CD4-positive, CD25-positive, alpha-beta regulatory T cell (primary cell): Measurements from ENCODE around the gene TMEM37. TPM values are rescaled to one million over a fixed set of nuclear protein-coding genes. Genes with fewer than 3 reads are reported as not detected.

Source experiments
- ATAC-seq, 2 donors: fragments of 150-1000 bp; cut with Tn5 transposase; one replicate each; pipeline ENCODE4 v1.10.0; 2021; ENCODE audit warnings: low read depth in 2 of 2, moderate number of reproducible peaks in 2 of 2, moderate library complexity in 1 of 2
- DNase-seq, 3 donors: peaks; one replicate each; pipeline versions ENCODE4 v3.0.0 to v3.0.0-alpha.2; 2012 to 2022; ENCODE audit warnings: mixed read lengths in 1 of 3
- H3K27ac ChIP-seq: one replicate; pipeline ENCODE4 v1.7.0; 2013; ENCODE audit warnings: mild to moderate bottlenecking, low read length; ENCODE audit not compliant: insufficient read depth, poor library complexity, severe bottlenecking
- H3K27me3 ChIP-seq: one replicate; pipeline ENCODE4 v1.7.0; 2013; ENCODE audit warnings: low read length; ENCODE audit not compliant: control insufficient read depth, insufficient read depth
- H3K36me3 ChIP-seq: one replicate; pipeline ENCODE4 v1.7.0; 2013; ENCODE audit warnings: mild to moderate bottlenecking, low read length, moderate library complexity; ENCODE audit not compliant: control insufficient read depth, insufficient read depth
- H3K4me1 ChIP-seq: 2 replicates; pipeline ENCODE4 v1.7.0; 2013; ENCODE audit warnings: mild to moderate bottlenecking, low read length; ENCODE audit not compliant: insufficient read depth, control insufficient read depth, poor library complexity, severe bottlenecking
- H3K4me3 ChIP-seq: one replicate; pipeline ENCODE4 v1.7.0; 2013; ENCODE audit warnings: low read depth, mild to moderate bottlenecking, low read length, moderate library complexity
- H3K9me3 ChIP-seq, 2 experiments: 1 replicate in 1 of 2; 2 replicates in 1 of 2; pipeline ENCODE4 v1.7.0; 2013; ENCODE audit warnings: low read length in 2 of 2, mild to moderate bottlenecking in 1 of 2, moderate library complexity in 1 of 2; ENCODE audit not compliant: control insufficient read depth in 2 of 2
- H3K27ac Mint-ChIP-seq, 3 donors: one replicate each; pipeline ENCODE4 v1.8.0; 2020 to 2022; ENCODE audit warnings: mild to moderate bottlenecking in 3 of 3, mixed read lengths in 3 of 3, moderate library complexity in 2 of 3
- H3K27me3 Mint-ChIP-seq: one replicate; pipeline ENCODE4 v1.8.0; 2022; ENCODE audit warnings: mild to moderate bottlenecking, mixed read lengths
- H3K36me3 Mint-ChIP-seq: one replicate; pipeline ENCODE4 v1.8.0; 2020; ENCODE audit warnings: mixed read lengths
- H3K4me1 Mint-ChIP-seq, 4 donors: one replicate each; pipeline ENCODE4 v1.8.0; 2020 to 2022; ENCODE audit warnings: mixed read lengths in 4 of 4, mild to moderate bottlenecking in 1 of 4
- H3K4me3 Mint-ChIP-seq, 4 donors: one replicate each; pipeline ENCODE4 v1.8.0; 2020 to 2022; ENCODE audit warnings: mild to moderate bottlenecking in 4 of 4, mixed read lengths in 4 of 4, moderate library complexity in 3 of 4
- H3K9me3 Mint-ChIP-seq, 7 donors: one replicate each; pipeline ENCODE4 v1.8.0; 2020 to 2022; ENCODE audit warnings: mixed read lengths in 7 of 7, mild to moderate bottlenecking in 3 of 7, moderate library complexity in 2 of 7
- polyA plus RNA-seq, 4 donors: library from polyadenylated mRNA; unstranded; fragments of 300-500 nt; fragmentation: Illumina TruSeq; gene quantifications; one replicate each; pipeline ENCODE4 v1.2.3, GENCODE V29; 2021
- total RNA-seq: library from RNA; stranded (reverse); gene quantifications from one replicate; pipeline ENCODE4 v1.2.3, GENCODE V29; 2022

The TMEM37 gene
- total and polyA plus RNA-seq, 5 donors from 2014 or later: 0.19 TPM; not detected in 4

DNA sequence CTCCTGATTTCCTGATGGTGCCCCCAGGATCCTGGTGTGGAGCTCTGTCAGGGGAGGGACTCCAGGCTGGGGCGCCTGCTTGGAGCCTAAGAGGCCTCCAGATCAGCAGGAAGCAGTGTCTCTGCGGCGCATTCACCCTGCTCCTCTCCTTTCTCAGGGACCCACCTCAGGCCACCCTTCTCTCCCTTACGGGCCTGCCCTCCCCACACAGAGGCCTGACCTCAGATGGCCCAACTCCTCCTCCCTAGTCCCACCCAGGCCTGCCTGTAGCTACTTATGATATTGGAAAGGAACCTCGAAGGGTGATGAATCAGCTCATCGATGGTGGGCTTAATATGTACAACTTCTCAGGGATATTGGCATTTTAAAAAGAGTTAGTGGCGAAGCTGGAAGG lies 10.6 kb downstream of the TMEM37 start:
- H3K36me3 ChIP-seq: no peaks in the 10 kb centered on the region
- no peaks in the 10 kb centered on the region for H3K4me1 ChIP-seq
- Mint-ChIP-seq H3K9me3 (peaks cover 0 to 1% (median 0%) of the 10 kb centered on the region in 7 donors), H3K27me3 (peaks cover 4% of the 10 kb centered on the region), H3K27ac (no peak overlapping the region), H3K4me1 (no peaks in the 10 kb centered on the region), H3K4me3 (no peak overlapping the region), H3K36me3 (no peaks in the 10 kb centered on the region)
- H3K27ac ChIP-seq: no peak overlapping the region
- DNase-seq (no peak), ATAC-seq (no peak)
- no peaks in the 10 kb centered on the region for H3K9me3 ChIP-seq
- H3K27me3 ChIP-seq: no peaks in the 10 kb centered on the region
- H3K4me3 ChIP-seq: no peak overlapping the region

DNA sequence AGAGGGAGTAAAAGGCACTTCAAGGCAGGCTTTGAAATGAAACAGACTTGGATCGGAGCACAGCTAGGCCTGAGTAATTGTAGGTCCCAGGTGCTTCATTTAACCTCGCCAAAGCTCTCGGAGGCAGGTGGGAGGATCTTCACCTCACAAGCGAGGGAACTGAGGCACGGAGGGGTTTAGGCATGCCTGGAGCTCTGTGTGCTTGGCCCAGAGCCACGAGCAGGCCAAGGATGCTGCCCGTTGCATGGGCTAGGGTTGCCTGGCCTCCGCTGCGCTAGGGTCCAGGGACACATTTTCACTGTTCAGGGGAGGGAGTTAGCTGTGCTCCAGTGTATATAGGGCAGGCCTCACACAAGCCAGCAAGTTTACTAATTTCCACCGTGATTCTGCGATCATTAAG lies 11.2 kb downstream of the TMEM37 start:
- Histone ChIP-seq H3K4me1 (no peaks in the 10 kb centered on the region), H3K4me3 (no peak overlapping the region), H3K36me3 (no peaks in the 10 kb centered on the region), H3K27me3 (no peaks in the 10 kb centered on the region), H3K9me3 (no peaks in the 10 kb centered on the region), H3K27ac (no peak overlapping the region)
- Mint-ChIP-seq H3K4me1 (no peaks in the 10 kb centered on the region), H3K4me3 (no peak overlapping the region), H3K9me3 (peaks cover 0 to 1% (median 0%) of the 10 kb centered on the region in 7 donors), H3K27me3 (peaks cover 4% of the 10 kb centered on the region), H3K27ac (no peak overlapping the region), H3K36me3 (no peaks in the 10 kb centered on the region)
- DNase-seq (no peak), ATAC-seq (no peak)

DNA sequence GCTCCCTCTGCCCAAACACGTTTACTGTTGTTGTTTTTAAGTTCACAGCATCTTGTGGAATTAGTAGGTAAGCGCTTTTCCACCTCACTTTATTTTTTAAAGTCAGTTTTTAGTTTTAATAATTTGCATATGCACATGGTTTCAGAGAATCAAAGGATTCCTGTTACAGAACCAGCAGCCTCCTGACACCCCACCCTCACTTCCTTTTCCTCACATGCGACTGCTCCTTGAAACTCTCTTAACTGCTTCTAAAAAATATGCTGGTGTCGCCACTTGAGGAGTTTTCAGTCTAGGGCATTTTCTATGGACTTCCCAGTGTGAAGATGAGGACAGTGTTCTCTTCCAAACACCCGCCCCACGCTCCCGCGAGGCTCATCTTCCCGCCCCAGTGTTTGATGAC lies 14.4 kb downstream of the TMEM37 start:
- H3K27me3 Mint-ChIP-seq: peaks cover 8% of the 10 kb centered on the region
- no peaks in the 10 kb centered on the region for H3K36me3 ChIP-seq
- no peak for ATAC-seq

DNA sequence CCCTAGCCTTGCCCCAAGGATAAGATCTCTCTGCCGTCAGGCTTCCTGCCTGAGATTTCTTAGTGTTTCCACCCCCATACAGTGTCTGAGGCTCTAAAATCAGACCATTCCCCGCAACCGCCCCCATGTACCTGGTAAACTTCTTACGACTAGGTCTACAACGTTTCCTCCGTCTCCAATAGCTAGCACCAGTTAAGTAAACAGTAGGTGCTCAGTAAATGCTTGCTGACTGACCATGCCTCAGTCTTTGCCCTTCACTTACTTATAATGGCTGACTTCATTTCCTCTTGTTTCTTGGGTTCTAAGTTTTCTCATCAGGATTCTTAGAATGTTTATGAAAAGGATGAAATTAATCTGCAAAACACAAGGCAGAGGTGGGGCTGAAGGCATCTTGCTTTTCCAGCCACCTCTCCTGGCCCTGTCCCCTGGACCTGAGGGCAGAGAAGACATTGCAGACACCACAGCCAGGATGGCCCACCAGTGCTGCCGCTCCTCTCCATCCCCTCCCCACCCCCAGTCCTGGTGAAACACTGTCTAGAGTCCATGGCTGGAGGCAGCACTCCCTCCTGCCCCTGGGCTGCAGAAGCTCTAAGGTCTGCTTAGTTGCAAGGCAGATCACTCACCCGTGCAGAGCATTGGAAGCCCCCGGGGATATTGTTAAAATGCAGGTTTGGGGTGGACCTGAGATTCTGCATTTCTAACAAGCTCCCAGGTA lies 16.9 kb downstream of the TMEM37 start:
- Mint-ChIP-seq H3K27ac (no peak overlapping the region), H3K27me3 (peaks cover 12% of the 10 kb centered on the region)

More for the DNA sequence above, 14.4 kb downstream of the TMEM37 start:
- peak in 1 of 3 donors; percentile 41 for DNase-seq
- Mint-ChIP-seq H3K27ac (no peak overlapping the region), H3K36me3 (no peaks in the 10 kb centered on the region), H3K9me3 (peaks cover 0 to 1% (median 0%) of the 10 kb centered on the region in 7 donors), H3K4me3 (no peak overlapping the region), H3K4me1 (no peaks in the 10 kb centered on the region)
- Histone ChIP-seq H3K27ac (no peak overlapping the region), H3K4me1 (no peaks in the 10 kb centered on the region), H3K4me3 (no peak overlapping the region), H3K27me3 (no peaks in the 10 kb centered on the region), H3K9me3 (no peaks in the 10 kb centered on the region)

DNA sequence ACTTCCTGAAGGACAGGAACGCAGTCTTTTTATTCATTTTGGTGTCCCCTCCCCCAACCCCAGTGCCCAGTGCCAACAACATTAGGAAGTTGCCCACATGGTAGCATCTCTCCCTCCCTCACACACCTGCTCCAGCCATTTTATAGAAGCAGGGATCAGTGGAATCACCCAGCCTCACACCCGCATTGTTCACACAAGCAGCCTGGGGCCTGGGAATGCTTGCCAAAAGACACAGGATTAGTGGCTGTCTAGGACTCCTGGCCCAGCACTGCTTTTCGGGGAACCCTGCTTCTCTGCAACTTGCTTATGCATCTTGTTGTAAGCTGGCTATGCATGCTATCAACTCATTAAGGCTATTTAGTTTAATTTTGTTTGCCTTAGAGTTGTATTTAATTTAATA lies 17.9 kb downstream of the TMEM37 start:
- no peaks in the 10 kb centered on the region for H3K36me3 ChIP-seq
- no peak overlapping the region for H3K27ac ChIP-seq
- peaks cover 12% of the 10 kb centered on the region for H3K27me3 Mint-ChIP-seq
- DNase-seq: no peak
- no peaks in the 10 kb centered on the region for H3K9me3 Mint-ChIP-seq
- no peak for ATAC-seq
- no peaks in the 10 kb centered on the region for H3K27me3 ChIP-seq
- H3K36me3 Mint-ChIP-seq: no peaks in the 10 kb centered on the region
- H3K4me3 ChIP-seq: no peak overlapping the region
- no peaks in the 10 kb centered on the region for H3K4me1 ChIP-seq
- H3K27ac Mint-ChIP-seq: no peak overlapping the region
- no peaks in the 10 kb centered on the region for H3K4me1 Mint-ChIP-seq
- no peaks in the 10 kb centered on the region for H3K9me3 ChIP-seq
- no peak overlapping the region for H3K4me3 Mint-ChIP-seq

More for the DNA sequence above, 16.9 kb downstream of the TMEM37 start:
- Histone ChIP-seq H3K36me3 (no peaks in the 10 kb centered on the region), H3K27me3 (no peaks in the 10 kb centered on the region), H3K4me1 (no peaks in the 10 kb centered on the region), H3K9me3 (no peaks in the 10 kb centered on the region), H3K4me3 (no peak overlapping the region), H3K27ac (no peak overlapping the region)
- Mint-ChIP-seq H3K9me3 (no peaks in the 10 kb centered on the region), H3K4me1 (no peaks in the 10 kb centered on the region), H3K36me3 (no peaks in the 10 kb centered on the region), H3K4me3 (no peak overlapping the region)
- ATAC-seq: no peak
- peak in 1 of 3 donors; percentile 49 for DNase-seq

DNA sequence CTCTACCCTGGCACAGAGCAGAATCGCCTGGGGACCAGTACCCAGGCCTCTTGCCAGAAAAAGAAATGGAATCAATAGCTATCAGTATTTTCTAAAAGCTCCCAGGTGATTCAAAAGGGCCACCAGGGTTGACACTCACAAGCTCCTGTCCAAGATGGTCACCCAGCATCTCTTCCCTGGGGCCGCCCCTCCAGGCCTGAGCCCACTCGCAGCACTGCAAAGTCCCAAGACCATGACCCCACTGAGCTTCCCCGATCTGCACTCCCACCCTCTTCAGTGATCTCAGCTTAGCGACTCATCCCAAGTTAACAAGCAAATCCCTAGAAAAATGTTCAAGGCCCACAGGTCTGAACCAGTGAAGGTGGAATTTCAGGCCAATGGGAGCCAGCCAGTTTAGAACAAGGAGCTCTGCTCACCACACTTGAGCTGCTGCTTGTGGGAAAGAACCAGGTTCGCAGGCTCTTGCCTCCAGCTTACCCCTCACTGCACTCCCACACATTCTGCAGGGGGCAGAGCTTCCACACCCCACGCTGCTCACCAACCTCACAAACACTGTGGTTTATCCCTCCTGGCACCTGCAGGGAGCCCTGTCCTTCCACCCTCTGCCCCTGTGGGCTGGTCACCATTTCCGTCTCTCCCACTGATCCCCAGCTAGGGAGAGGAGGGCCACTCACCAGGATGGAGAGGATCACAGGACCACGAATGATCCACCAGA lies 19.8 kb downstream of the TMEM37 start:
- H3K4me1 ChIP-seq: no peaks in the 10 kb centered on the region
- no peak overlapping the region for H3K27ac Mint-ChIP-seq
- no peak overlapping the region for H3K27ac ChIP-seq
- H3K27me3 ChIP-seq: no peaks in the 10 kb centered on the region
- H3K4me3 ChIP-seq: no peak overlapping the region
- H3K4me3 Mint-ChIP-seq: no peak overlapping the region
- no peaks in the 10 kb centered on the region for H3K9me3 ChIP-seq
- no peaks in the 10 kb centered on the region for H3K9me3 Mint-ChIP-seq
- H3K36me3 ChIP-seq: no peaks in the 10 kb centered on the region
- ATAC-seq: no peak
- H3K27me3 Mint-ChIP-seq: peaks cover 23% of the 10 kb centered on the region
- no peak for DNase-seq
- no peaks in the 10 kb centered on the region for H3K36me3 Mint-ChIP-seq
- H3K4me1 Mint-ChIP-seq: no peaks in the 10 kb centered on the region

DNA sequence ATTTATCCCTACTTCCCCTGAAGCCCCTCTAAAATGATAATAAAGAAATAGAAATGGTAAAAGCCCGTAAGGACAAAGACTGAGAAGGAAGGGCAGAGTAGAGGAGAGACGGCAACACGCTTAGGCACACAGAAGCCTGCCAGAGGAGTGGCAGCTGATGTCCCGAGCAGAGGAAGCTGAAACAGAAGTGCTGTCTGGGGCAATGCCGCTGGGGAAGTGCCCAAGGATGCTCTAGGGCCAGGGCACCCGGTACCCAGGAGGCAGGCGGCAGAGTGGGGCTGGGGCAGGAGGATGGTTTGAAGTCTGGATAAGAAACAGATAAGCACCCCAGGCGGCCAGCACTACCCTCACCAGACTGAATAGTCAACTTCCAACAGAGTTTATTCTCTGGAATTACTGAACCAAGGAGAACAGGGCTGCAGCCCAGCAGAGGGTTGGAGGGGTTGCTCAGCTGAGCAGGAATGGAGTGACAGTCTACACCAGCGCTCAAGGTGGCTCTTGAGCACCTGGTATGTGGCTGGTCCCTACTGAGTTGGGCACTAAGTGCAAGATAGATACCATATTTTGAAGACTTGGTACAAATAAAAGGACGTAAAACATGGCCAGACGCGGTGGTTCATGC lies 22.4 kb downstream of the TMEM37 start:
- Histone ChIP-seq H3K4me3 (no peak overlapping the region), H3K9me3 (no peaks in the 10 kb centered on the region), H3K4me1 (no peaks in the 10 kb centered on the region), H3K27ac (no peak overlapping the region), H3K36me3 (no peaks in the 10 kb centered on the region), H3K27me3 (no peaks in the 10 kb centered on the region)
- Mint-ChIP-seq H3K4me3 (no peak overlapping the region), H3K9me3 (peaks cover 0 to 1% (median 0%) of the 10 kb centered on the region in 7 donors), H3K27me3 (peaks cover 22% of the 10 kb centered on the region), H3K36me3 (no peaks in the 10 kb centered on the region), H3K27ac (no peak overlapping the region), H3K4me1 (no peaks in the 10 kb centered on the region)
- ATAC-seq: no peak
- DNase-seq: no peak
